WI38 (cell line): ENCODE data around the gene TMEM53.

Experiments used
- H3K4me3 ChIP-seq: 2 replicates; pipeline ENCODE4 v1.5.1; 2011; ENCODE audit warnings: low read depth, mild to moderate bottlenecking, control low read depth, low read length
- TF ChIP-seq, protein P1 (sequence below): IDR thresholded peaks from 2 replicates; pipeline ENCODE4 v1.5.1; 2012; ENCODE audit warnings: low read depth, mild to moderate bottlenecking, control low read depth, low read length

TMEM53 gene

DNA sequence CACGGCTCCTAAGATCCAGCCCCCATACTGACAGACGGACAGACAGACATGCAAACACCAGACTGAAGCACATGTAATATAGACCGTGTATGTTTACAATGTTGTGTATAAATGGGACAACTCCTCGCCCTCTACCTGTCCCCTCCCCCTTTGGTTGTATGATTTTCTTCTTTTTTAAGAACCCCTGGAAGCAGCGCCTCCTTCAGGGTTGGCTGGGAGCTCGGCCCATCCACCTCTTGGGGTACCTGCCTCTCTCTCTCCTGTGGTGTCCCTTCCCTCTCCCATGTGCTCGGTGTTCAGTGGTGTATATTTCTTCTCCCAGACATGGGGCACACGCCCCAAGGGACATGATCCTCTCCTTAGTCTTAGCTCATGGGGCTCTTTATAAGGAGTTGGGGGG lies 23.2 kb downstream of the TMEM53 start:
- no peak overlapping the region for H3K4me3 ChIP-seq
- TF ChIP-seq, protein P1, sequence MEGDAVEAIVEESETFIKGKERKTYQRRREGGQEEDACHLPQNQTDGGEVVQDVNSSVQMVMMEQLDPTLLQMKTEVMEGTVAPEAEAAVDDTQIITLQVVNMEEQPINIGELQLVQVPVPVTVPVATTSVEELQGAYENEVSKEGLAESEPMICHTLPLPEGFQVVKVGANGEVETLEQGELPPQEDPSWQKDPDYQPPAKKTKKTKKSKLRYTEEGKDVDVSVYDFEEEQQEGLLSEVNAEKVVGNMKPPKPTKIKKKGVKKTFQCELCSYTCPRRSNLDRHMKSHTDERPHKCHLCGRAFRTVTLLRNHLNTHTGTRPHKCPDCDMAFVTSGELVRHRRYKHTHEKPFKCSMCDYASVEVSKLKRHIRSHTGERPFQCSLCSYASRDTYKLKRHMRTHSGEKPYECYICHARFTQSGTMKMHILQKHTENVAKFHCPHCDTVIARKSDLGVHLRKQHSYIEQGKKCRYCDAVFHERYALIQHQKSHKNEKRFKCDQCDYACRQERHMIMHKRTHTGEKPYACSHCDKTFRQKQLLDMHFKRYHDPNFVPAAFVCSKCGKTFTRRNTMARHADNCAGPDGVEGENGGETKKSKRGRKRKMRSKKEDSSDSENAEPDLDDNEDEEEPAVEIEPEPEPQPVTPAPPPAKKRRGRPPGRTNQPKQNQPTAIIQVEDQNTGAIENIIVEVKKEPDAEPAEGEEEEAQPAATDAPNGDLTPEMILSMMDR = no peak

DNA sequence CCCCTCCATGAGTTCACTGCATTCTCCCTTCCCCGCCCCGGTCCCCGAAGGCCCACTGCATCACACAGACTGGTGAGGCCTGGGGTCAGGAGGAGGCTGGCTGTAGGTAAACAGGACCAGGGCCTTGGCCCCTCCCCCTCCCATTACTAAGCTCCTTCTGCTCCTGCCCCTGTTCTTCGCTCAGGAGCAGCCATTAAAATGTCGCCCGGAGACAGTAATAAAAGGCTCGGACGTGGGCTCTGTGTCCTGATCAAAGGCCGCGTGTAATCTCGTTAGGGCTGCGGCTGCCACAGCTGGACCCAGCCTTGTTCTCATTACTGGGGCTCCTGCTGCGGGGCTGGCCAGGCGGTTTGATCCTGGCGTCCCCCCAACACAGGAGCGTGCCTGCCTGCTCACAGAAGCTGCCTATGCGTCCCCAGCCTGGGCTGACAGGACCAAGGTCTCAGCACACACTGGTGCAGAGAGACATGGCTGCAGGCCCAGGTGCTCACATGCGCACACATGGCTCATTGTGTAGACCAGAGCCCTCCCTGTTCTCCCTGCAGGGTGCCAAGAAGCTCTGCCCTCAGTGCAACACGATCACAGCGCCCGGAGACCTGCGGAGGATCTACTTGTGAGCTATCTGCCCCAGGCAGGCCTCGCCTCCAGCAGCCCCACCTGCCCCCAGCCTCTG lies 24.0 kb downstream of the TMEM53 start:
- TF ChIP-seq, protein P1 = no peak
- H3K4me3 ChIP-seq = no peak overlapping the region

DNA sequence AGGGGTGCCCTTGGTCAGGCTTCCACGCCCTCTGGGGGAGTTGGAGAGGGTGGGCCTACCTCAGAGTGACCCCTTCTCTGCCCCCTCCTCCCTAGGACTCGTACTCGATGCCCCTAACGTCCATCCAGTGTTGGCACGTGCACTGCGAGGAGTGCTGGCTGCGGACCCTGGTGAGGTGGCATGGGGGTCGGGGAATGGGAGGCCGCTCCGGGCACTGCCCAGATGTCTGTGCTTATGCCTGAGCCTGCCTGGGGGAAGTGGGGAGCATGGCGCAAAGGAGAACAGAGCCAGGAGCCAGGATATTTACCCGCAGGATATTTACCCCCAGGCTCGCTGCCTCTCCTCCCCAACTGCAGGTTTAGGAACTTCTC lies 24.5 kb downstream of the TMEM53 start:
- H3K4me3 ChIP-seq = no peak overlapping the region
- TF ChIP-seq, protein P1 = no peak

DNA sequence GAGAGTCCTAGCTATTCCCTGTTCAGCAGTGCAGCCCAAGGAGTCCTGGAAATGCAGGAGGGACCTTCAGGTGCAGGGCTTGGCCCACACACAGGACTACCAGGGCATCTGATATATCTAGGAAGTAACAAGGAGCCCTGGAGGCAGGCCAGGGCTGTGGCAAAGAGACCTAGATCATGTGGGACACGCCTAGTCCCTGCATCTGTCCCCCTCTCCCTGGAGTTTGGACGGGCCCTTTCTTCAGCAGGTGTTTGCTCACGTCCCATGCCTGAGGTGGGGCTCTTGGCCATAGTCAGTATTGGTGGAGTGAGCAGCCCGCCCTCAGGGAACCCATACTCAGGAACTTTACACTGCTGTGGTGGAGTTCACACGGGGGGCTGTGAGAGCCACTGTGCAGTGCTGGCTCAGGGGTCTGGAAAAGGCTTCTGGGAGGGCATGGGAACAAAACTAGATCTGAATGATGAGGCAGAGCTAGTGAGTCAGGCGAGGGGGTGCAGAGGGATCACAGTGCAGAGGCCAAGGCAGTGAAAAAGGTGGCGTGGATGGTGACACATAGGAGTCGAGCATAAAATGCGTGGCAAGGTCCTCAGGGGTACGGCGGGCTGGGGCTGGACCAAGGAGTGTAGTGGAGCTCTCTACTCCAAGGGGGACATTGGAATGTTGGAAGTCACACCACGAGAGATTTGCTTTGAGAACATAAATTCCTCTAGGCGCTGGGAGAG lies 25.6 kb downstream of the TMEM53 start:
- H3K4me3 ChIP-seq = no peak overlapping the region
- TF ChIP-seq, protein P1 = no peak

DNA sequence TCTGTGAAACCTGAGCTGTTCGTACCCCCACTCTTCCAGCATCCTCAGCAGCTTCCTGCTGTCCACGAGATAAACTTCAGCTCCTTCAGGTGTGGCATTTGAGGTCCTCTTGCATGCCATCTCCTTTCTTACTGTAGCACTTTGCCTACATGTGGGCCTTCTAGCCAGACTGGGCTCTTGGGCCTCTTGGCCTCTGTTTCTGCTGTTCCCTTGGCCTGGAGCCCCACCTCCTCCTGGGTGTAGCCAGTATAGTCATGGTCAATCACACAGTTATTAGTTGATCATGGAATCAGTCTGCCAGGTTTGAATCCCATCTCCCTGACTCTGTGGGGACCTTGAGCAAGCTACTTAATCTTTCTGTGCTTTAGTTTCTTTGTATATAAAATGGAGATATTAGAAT lies 26.4 kb downstream of the TMEM53 start:
- no peak overlapping the region for H3K4me3 ChIP-seq
- TF ChIP-seq, protein P1 = no peak

DNA sequence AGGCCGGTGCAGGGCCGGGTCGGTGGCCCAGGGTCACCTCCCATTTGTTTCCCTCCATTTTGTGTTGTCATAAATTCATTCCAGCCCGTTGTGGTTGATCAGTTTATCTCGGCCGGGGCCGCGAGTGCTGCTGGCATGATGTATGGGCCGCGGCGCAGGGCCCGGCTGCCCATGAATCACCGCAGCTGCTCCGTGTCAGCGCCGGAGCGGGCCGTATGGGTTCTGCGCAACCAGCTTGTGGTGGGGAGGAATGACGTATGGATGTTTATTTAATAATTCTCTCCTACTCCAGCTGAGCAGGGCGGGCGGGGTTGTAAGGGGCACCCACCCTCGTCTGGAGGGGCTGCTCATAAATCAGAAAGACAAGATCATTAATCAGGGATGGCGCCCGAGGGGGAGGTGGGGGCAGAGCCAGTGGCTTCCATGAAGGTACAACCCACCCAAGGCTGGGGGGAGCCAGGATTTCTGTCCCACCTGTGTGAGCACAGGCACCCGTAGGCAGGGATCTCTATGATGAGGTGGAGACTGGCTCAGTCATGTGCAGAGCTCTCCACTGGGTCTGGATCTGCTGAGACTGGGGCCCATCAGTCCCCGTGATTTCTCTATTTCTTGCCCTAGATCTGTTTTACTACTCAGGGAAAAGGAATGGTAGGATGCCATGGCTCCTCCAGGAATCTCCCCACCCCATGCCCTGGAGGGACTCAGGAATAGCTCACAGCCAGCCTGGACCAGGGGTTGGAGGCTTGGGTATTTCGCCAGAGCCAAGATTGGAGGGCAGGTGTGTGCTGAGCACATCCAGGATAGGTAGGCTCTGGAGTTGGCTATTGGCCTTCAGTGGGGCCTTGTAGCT lies 27.8 kb downstream of the TMEM53 start:
- TF ChIP-seq, protein P1 = no peak

More for the DNA sequence above, 27.8 kb downstream of the TMEM53 start:
- H3K4me3 ChIP-seq = peak overlapping the region; percentile 7; the same call in 1 of the 2 replicates
